Ramos (cell line): ENCODE data around the gene NR5A1.

Experiments
- in situ Hi-C: fragments of 300-500 bp; cut with MboI; formaldehyde crosslinking; loops from one replicate; pipeline ENCODE4 v1.14.3; 2022; ENCODE audit warnings: low sequenced_read_pairs; ENCODE audit not compliant: unreplicated experiment

Gene NR5A1

GRCh38 chr9:124449381-124450151, 57.6 kb downstream of the NR5A1 start:
- in situ Hi-C loops = no loop called here

DNA sequence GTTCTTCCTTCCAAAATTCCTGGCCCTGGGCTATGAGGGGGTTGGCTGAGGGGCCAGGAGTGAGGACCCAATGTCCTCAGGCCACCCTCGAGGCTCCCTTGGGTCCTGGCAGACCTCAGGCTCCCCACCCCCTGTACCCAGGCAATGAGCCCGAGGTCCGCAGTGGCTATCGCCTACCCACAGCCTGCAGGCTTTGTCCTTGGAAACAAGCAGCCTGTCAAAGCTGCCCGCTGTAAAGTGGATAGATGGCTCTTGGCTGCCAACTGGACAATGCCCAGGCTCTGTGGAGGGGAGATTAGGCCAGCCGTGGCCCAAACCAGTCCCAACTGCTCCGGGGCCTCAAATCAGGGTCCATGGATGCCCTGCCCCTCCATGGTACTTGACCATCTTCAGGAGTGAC, 59.2 kb downstream of the NR5A1 start:
- in situ Hi-C loops = no loop called here

GRCh38 chr9:124447297-124447661, 59.9 kb downstream of the NR5A1 start:
- in situ Hi-C loops = no loop called here

GRCh38 chr9:124444166-124444565, 63.0 kb downstream of the NR5A1 start:
- in situ Hi-C loops = no loop called here

DNA sequence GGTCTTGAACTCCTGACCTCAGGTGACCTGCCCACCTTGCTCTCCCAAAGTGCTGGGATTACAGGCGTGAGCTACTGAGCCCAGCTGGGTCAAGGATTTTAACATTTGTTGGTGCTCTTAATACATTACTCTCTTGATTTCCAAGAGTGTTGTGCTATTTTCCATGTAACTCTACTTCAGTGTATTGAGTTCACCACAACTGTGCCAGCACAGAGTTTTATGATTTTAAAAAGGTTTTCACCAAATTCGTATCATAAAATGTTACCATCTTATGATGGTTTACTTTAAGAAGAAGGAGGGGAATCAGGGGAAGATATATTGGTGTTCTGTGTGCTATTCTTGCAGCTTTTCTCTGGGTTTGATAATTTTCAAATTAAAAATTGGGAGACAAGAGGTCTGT, 63.6 kb downstream of the NR5A1 start:
- in situ Hi-C loops = no loop called here

GRCh38 chr9:124442826-124443225, 64.4 kb downstream of the NR5A1 start:
- in situ Hi-C loops = no loop called here

- in situ Hi-C loops = no loop called here
Observed at GRCh38 chr9:124442379-124442778, 64.8 kb downstream of the NR5A1 start.

DNA sequence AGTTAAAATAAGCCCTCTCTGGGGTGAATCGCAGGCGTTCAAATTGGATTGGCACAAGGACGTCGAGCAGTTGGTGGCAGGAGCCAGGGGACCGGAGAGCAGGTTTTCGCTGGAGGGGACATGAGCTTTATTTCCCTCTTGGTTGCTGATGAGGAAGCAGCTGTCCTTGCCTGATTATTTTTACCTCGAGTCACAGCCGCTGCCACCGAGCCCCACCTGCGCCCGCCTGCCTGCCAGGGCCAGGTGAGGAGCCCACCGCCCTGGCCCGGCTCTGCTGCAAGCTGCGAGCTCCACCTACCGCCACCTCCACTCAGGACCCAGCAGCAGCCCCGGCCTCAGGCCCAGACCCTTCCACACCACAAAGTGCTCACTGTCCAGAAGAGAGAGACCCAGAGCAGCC, 65.9 kb downstream of the NR5A1 start:
- in situ Hi-C loops = no loop called here

GRCh38 chr9:124440786-124441185, 66.4 kb downstream of the NR5A1 start:
- in situ Hi-C loops = no loop called here

DNA sequence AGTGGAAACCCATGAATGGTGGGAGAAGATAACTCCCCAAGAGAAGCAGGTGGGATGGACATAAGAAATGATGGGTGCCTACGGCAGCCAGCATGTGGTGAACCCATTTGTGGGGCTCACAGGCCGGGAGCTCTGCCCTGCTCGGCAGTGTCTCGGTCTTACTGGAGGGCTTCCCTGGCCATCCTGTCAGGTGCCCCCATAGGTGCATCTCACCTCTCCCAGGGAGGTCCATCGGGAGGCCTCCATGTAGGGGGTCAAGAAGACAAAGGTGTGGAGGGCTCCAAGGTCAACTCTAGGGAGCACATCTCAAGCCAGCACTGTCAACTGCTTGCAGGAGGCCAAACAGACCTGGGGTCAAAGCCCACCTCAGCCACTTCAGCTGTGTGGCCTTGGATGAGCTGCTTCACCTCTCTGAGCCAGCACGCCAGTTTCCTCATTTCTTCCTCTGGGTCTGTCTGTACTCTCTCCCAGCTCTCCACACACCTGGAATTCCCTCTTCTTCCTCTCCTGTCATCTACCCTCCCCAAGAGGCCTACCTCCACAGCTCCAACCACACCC, 67.4 kb downstream of the NR5A1 start:
- in situ Hi-C loops = no loop called here

GRCh38 chr9:124439086-124439485, 68.1 kb downstream of the NR5A1 start:
- in situ Hi-C loops = no loop called here

GRCh38 chr9:124438091-124438490, 69.1 kb downstream of the NR5A1 start:
- in situ Hi-C loops = no loop called here

- in situ Hi-C loops = no loop called here
Observed at GRCh38 chr9:124437086-124437485, 70.1 kb downstream of the NR5A1 start.

- in situ Hi-C loops = no loop called here
Observed at GRCh38 chr9:124436320-124436719, 70.9 kb downstream of the NR5A1 start.
